ENCODE data around the gene FAM81A.

FAM81A gene

GRCh38 chr15:59416816-59417215 is 21.2 kb upstream of the FAM81A start:
- no peak overlapping the region for H3K14ac ChIP-seq (ENCODE audit: low read length)
- no peak overlapping the region for H2BK12ac ChIP-seq (ENCODE audit: low read length)
- no peak overlapping the region for H4K91ac ChIP-seq (ENCODE audit: low read depth, low read length)
- H2AFZ ChIP-seq (ENCODE audit: insufficient read depth, low read length, poor library complexity) = no peak overlapping the region
- no peak overlapping the region for H3K9ac ChIP-seq (ENCODE audit: low read length)
- H4K12ac ChIP-seq (ENCODE audit: low read depth, low read length) = no peak overlapping the region
- H2AK5ac ChIP-seq (ENCODE audit: low read length) = no peak overlapping the region
- no peak overlapping the region for H3K4me2 ChIP-seq (ENCODE audit: low read length)
- H3K4ac ChIP-seq (ENCODE audit: low read depth, low read length) = no peak overlapping the region
- H4K8ac ChIP-seq (ENCODE audit: low read depth, low read length) = no peak overlapping the region
- H2BK120ac ChIP-seq (ENCODE audit: insufficient read depth, low read length, poor library complexity) = no peak overlapping the region
- H3K4me3 ChIP-seq (ENCODE audit: low read depth, low read length) = no peak overlapping the region
- H3K79me1 ChIP-seq (ENCODE audit: low read length) = no peaks in the 10 kb centered on the region
- no peak overlapping the region for H2BK5ac ChIP-seq (ENCODE audit: low read depth, low read length, poor library complexity)
- DNase-seq = no peak
- no peaks in the 10 kb centered on the region for H3K79me2 ChIP-seq (ENCODE audit: control insufficient read depth, insufficient read depth, low read length, poor library complexity)
- H3K4me1 ChIP-seq (ENCODE audit: control insufficient read depth in 1 of 2, insufficient read depth in 2 of 2, low read length in 2 of 2) = no peaks in the 10 kb centered on the region
- no peak overlapping the region for H3K23ac ChIP-seq (ENCODE audit: low read length)
- no peak overlapping the region for H3K27ac ChIP-seq (ENCODE audit: low read depth, low read length)
- no peaks in the 10 kb centered on the region for H3K27me3 ChIP-seq (ENCODE audit: insufficient read depth, low read length)
- no CpG with 5 or more reads among the region's 4 CpGs for WGBS (ENCODE audit: extremely low coverage, insufficient coverage, insufficient read length)
- H3K9me3 ChIP-seq (ENCODE audit: insufficient read depth, low read depth, low read length) = no peaks in the 10 kb centered on the region
- H3K18ac ChIP-seq (ENCODE audit: low read length) = no peak overlapping the region
- H3K36me3 ChIP-seq (ENCODE audit: control insufficient read depth in 1 of 2, insufficient read depth in 2 of 2, low read length in 2 of 2) = no peaks in the 10 kb centered on the region

- no peak overlapping the region for H4K8ac ChIP-seq (ENCODE audit: low read depth, low read length)
- no peak overlapping the region for H3K23ac ChIP-seq (ENCODE audit: low read length)
- H3K9me3 ChIP-seq (ENCODE audit: insufficient read depth, low read depth, low read length) = no peaks in the 10 kb centered on the region
- H3K79me1 ChIP-seq (ENCODE audit: low read length) = no peaks in the 10 kb centered on the region
- no peak overlapping the region for H2BK5ac ChIP-seq (ENCODE audit: low read depth, low read length, poor library complexity)
- no peak overlapping the region for H2BK120ac ChIP-seq (ENCODE audit: insufficient read depth, low read length, poor library complexity)
- no peak overlapping the region for H2AK5ac ChIP-seq (ENCODE audit: low read length)
- DNase-seq = no peak
- H3K27me3 ChIP-seq (ENCODE audit: insufficient read depth, low read length) = no peaks in the 10 kb centered on the region
- no peak overlapping the region for H3K9ac ChIP-seq (ENCODE audit: low read length)
- H3K27ac ChIP-seq (ENCODE audit: low read depth, low read length) = no peak overlapping the region
- H3K18ac ChIP-seq (ENCODE audit: low read length) = no peak overlapping the region
- H3K4me1 ChIP-seq (ENCODE audit: control insufficient read depth in 1 of 2, insufficient read depth in 2 of 2, low read length in 2 of 2) = no peaks in the 10 kb centered on the region
- H4K12ac ChIP-seq (ENCODE audit: low read depth, low read length) = no peak overlapping the region
- H2BK12ac ChIP-seq (ENCODE audit: low read length) = no peak overlapping the region
- no peak overlapping the region for H3K14ac ChIP-seq (ENCODE audit: low read length)
- no peak overlapping the region for H3K4me2 ChIP-seq (ENCODE audit: low read length)
- no peaks in the 10 kb centered on the region for H3K36me3 ChIP-seq (ENCODE audit: control insufficient read depth in 1 of 2, insufficient read depth in 2 of 2, low read length in 2 of 2)
- H3K4me3 ChIP-seq (ENCODE audit: low read depth, low read length) = no peak overlapping the region
- H3K4ac ChIP-seq (ENCODE audit: low read depth, low read length) = no peak overlapping the region
- H4K91ac ChIP-seq (ENCODE audit: low read depth, low read length) = no peak overlapping the region
- H3K79me2 ChIP-seq (ENCODE audit: control insufficient read depth, insufficient read depth, low read length, poor library complexity) = no peaks in the 10 kb centered on the region
- WGBS (ENCODE audit: extremely low coverage, insufficient coverage, insufficient read length) = no CpG with 5 or more reads among the region's 1 CpG
- no peak overlapping the region for H2AFZ ChIP-seq (ENCODE audit: insufficient read depth, low read length, poor library complexity)
Measured at GRCh38 chr15:59419170-59419569, 18.8 kb upstream of the FAM81A start.

GRCh38 chr15:59420108-59420507 is 17.9 kb upstream of the FAM81A start:
- no peak overlapping the region for H2AK5ac ChIP-seq (ENCODE audit: low read length)
- no peak overlapping the region for H3K4me2 ChIP-seq (ENCODE audit: low read length)
- no peak overlapping the region for H4K12ac ChIP-seq (ENCODE audit: low read depth, low read length)
- no peak overlapping the region for H2BK120ac ChIP-seq (ENCODE audit: insufficient read depth, low read length, poor library complexity)
- H3K4ac ChIP-seq (ENCODE audit: low read depth, low read length) = no peak overlapping the region
- H3K9ac ChIP-seq (ENCODE audit: low read length) = no peak overlapping the region
- no peaks in the 10 kb centered on the region for H3K27me3 ChIP-seq (ENCODE audit: insufficient read depth, low read length)
- H2BK5ac ChIP-seq (ENCODE audit: low read depth, low read length, poor library complexity) = no peak overlapping the region
- H3K79me1 ChIP-seq (ENCODE audit: low read length) = no peaks in the 10 kb centered on the region
- no peaks in the 10 kb centered on the region for H3K36me3 ChIP-seq (ENCODE audit: control insufficient read depth in 1 of 2, insufficient read depth in 2 of 2, low read length in 2 of 2)
- no peak overlapping the region for H3K23ac ChIP-seq (ENCODE audit: low read length)
- no CpG with 5 or more reads among the region's 3 CpGs for WGBS (ENCODE audit: extremely low coverage, insufficient coverage, insufficient read length)
- no peak overlapping the region for H3K14ac ChIP-seq (ENCODE audit: low read length)
- no peak overlapping the region for H2BK12ac ChIP-seq (ENCODE audit: low read length)
- H4K91ac ChIP-seq (ENCODE audit: low read depth, low read length) = no peak overlapping the region
- DNase-seq = no peak
- H2AFZ ChIP-seq (ENCODE audit: insufficient read depth, low read length, poor library complexity) = no peak overlapping the region
- H3K4me1 ChIP-seq (ENCODE audit: control insufficient read depth in 1 of 2, insufficient read depth in 2 of 2, low read length in 2 of 2) = no peaks in the 10 kb centered on the region
- no peak overlapping the region for H4K8ac ChIP-seq (ENCODE audit: low read depth, low read length)
- H3K4me3 ChIP-seq (ENCODE audit: low read depth, low read length) = no peak overlapping the region
- H3K9me3 ChIP-seq (ENCODE audit: insufficient read depth, low read depth, low read length) = no peaks in the 10 kb centered on the region
- no peak overlapping the region for H3K18ac ChIP-seq (ENCODE audit: low read length)
- no peak overlapping the region for H3K27ac ChIP-seq (ENCODE audit: low read depth, low read length)
- no peaks in the 10 kb centered on the region for H3K79me2 ChIP-seq (ENCODE audit: control insufficient read depth, insufficient read depth, low read length, poor library complexity)

- H3K9ac ChIP-seq (ENCODE audit: low read length) = no peak overlapping the region
- H3K4me3 ChIP-seq (ENCODE audit: low read depth, low read length) = no peak overlapping the region
- no peaks in the 10 kb centered on the region for H3K4me1 ChIP-seq (ENCODE audit: control insufficient read depth in 1 of 2, insufficient read depth in 2 of 2, low read length in 2 of 2)
- no peak overlapping the region for H4K12ac ChIP-seq (ENCODE audit: low read depth, low read length)
- no peak overlapping the region for H3K4me2 ChIP-seq (ENCODE audit: low read length)
- no peaks in the 10 kb centered on the region for H3K79me2 ChIP-seq (ENCODE audit: control insufficient read depth, insufficient read depth, low read length, poor library complexity)
- H3K23ac ChIP-seq (ENCODE audit: low read length) = no peak overlapping the region
- H3K36me3 ChIP-seq (ENCODE audit: control insufficient read depth in 1 of 2, insufficient read depth in 2 of 2, low read length in 2 of 2) = no peaks in the 10 kb centered on the region
- peak; percentile 11 to 42 for DNase-seq
- no peaks in the 10 kb centered on the region for H3K27me3 ChIP-seq (ENCODE audit: insufficient read depth, low read length)
- no peaks in the 10 kb centered on the region for H3K79me1 ChIP-seq (ENCODE audit: low read length)
- no peak overlapping the region for H4K8ac ChIP-seq (ENCODE audit: low read depth, low read length)
- H2AK5ac ChIP-seq (ENCODE audit: low read length) = no peak overlapping the region
- H2AFZ ChIP-seq (ENCODE audit: insufficient read depth, low read length, poor library complexity) = no peak overlapping the region
- H3K18ac ChIP-seq (ENCODE audit: low read length) = no peak overlapping the region
- H2BK5ac ChIP-seq (ENCODE audit: low read depth, low read length, poor library complexity) = no peak overlapping the region
- H3K14ac ChIP-seq (ENCODE audit: low read length) = no peak overlapping the region
- WGBS (ENCODE audit: extremely low coverage, insufficient coverage, insufficient read length) = no CpG with 5 or more reads among the region's 16 CpGs
- no peak overlapping the region for H3K4ac ChIP-seq (ENCODE audit: low read depth, low read length)
- no peak overlapping the region for H3K27ac ChIP-seq (ENCODE audit: low read depth, low read length)
- H2BK12ac ChIP-seq (ENCODE audit: low read length) = no peak overlapping the region
- H4K91ac ChIP-seq (ENCODE audit: low read depth, low read length) = no peak overlapping the region
- H2BK120ac ChIP-seq (ENCODE audit: insufficient read depth, low read length, poor library complexity) = no peak overlapping the region
- H3K9me3 ChIP-seq (ENCODE audit: insufficient read depth, low read depth, low read length) = no peaks in the 10 kb centered on the region
Measured at GRCh38 chr15:59420986-59421618, 16.9 kb upstream of the FAM81A start.
